ENCODE measurements around the gene CHPT1.

The CHPT1 gene

GRCh38 chr12:101703487-101703886 is 6.0 kb downstream of the CHPT1 start:
- Histone ChIP-seq H3K27me3 (replicated peaks; ENCODE audit: control insufficient read depth, insufficient read depth, low read length) (no peaks in the 10 kb centered on the region), H3K36me3 (ENCODE audit: control insufficient read depth, insufficient read depth, low read length) (no peaks in the 10 kb centered on the region), H3K4me3 (replicated peaks; ENCODE audit: low read depth, low read length) (no peak overlapping the region)
- TF ChIP-seq, protein P1, sequence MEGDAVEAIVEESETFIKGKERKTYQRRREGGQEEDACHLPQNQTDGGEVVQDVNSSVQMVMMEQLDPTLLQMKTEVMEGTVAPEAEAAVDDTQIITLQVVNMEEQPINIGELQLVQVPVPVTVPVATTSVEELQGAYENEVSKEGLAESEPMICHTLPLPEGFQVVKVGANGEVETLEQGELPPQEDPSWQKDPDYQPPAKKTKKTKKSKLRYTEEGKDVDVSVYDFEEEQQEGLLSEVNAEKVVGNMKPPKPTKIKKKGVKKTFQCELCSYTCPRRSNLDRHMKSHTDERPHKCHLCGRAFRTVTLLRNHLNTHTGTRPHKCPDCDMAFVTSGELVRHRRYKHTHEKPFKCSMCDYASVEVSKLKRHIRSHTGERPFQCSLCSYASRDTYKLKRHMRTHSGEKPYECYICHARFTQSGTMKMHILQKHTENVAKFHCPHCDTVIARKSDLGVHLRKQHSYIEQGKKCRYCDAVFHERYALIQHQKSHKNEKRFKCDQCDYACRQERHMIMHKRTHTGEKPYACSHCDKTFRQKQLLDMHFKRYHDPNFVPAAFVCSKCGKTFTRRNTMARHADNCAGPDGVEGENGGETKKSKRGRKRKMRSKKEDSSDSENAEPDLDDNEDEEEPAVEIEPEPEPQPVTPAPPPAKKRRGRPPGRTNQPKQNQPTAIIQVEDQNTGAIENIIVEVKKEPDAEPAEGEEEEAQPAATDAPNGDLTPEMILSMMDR (IDR thresholded peaks at IDR 0.05; ENCODE audit: insufficient read depth, low read length, poor library complexity, severe bottlenecking), result no peak
- no peak for DNase-seq (ENCODE audit: extremely low read depth, insufficient read length)

DNA sequence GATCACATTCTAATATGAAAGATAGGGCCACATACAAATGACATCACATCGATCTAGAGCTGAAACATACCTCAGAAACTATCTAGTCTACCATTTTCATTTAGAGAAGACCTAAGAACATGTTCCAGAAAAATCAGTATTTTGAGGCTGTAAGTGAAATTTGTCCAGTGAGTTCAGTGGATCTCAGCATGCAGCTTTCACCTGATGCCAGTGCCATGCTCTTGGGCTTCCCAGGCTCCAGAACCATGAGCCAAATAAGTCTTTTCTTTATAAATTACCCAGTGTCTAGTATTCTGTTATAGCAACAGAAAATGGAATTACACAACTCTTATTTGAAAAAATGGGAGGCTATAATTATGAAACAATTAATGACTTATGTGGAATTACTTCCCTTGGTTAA is 9.0 kb downstream of the CHPT1 start:
- Histone ChIP-seq H3K27me3 (replicated peaks; ENCODE audit: control insufficient read depth, insufficient read depth, low read length) (no peaks in the 10 kb centered on the region), H3K4me3 (replicated peaks; ENCODE audit: low read depth, low read length) (no peak overlapping the region), H3K36me3 (ENCODE audit: control insufficient read depth, insufficient read depth, low read length) (no peaks in the 10 kb centered on the region)
- TF ChIP-seq, protein P1 (IDR thresholded peaks at IDR 0.05; ENCODE audit: insufficient read depth, low read length, poor library complexity, severe bottlenecking), result no peak
- DNase-seq (ENCODE audit: extremely low read depth, insufficient read length), result no peak

DNA sequence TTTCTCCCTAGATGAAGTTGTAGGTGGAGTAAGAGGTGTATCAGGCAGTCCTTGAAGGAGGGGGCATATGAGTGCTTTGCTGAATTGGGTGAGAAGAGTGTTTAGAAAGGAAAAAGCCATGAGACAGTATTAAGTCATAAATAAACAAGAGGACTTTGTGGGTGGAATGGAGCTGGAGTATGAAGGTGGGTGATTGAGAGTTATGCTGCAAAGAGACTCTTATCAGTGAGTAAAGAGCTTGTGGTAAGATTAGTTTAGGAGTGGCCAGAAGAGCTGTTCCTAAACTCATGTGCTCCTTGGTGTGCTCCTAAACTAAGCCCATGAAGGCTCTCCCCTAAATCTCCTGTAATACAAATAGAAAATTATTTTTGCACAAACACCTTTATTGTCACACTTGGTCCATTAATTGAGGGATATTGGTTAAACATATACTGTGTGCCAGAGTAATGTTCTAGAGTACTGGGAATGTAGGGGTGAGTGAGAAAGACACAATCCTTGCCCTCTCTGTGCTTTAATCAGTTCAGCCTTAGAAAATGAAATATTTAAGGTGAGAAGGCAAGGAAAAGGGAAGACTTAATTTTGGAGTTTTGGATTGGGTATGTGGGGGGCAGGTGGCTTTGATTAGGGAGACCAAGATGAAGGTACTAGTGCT is 9.8 kb downstream of the CHPT1 start:
- TF ChIP-seq, protein P1 (IDR thresholded peaks at IDR 0.05; ENCODE audit: insufficient read depth, low read length, poor library complexity, severe bottlenecking), result no peak
- no peak overlapping the region for H3K4me3 ChIP-seq (replicated peaks; ENCODE audit: low read depth, low read length)
- no peaks in the 10 kb centered on the region for H3K36me3 ChIP-seq (ENCODE audit: control insufficient read depth, insufficient read depth, low read length)
- no peaks in the 10 kb centered on the region for H3K27me3 ChIP-seq (replicated peaks; ENCODE audit: control insufficient read depth, insufficient read depth, low read length)
- DNase-seq (ENCODE audit: extremely low read depth, insufficient read length), result no peak

- Histone ChIP-seq H3K27me3 (replicated peaks; ENCODE audit: control insufficient read depth, insufficient read depth, low read length) (no peaks in the 10 kb centered on the region), H3K4me3 (replicated peaks; ENCODE audit: low read depth, low read length) (no peak overlapping the region), H3K36me3 (ENCODE audit: control insufficient read depth, insufficient read depth, low read length) (no peaks in the 10 kb centered on the region)
- DNase-seq (ENCODE audit: extremely low read depth, insufficient read length), result no peak
- TF ChIP-seq, protein P1 (IDR thresholded peaks at IDR 0.05; ENCODE audit: insufficient read depth, low read length, poor library complexity, severe bottlenecking), result no peak
These were observed 12.8 kb downstream of the CHPT1 start for GRCh38 chr12:101710288-101710687.

- DNase-seq (ENCODE audit: extremely low read depth, insufficient read length), result no peak
- no peaks in the 10 kb centered on the region for H3K36me3 ChIP-seq (ENCODE audit: control insufficient read depth, insufficient read depth, low read length)
- no peak overlapping the region for H3K4me3 ChIP-seq (replicated peaks; ENCODE audit: low read depth, low read length)
- TF ChIP-seq, protein P1 (IDR thresholded peaks at IDR 0.05; ENCODE audit: insufficient read depth, low read length, poor library complexity, severe bottlenecking), result no peak
- no peaks in the 10 kb centered on the region for H3K27me3 ChIP-seq (replicated peaks; ENCODE audit: control insufficient read depth, insufficient read depth, low read length)
These were observed 15.7 kb downstream of the CHPT1 start for GRCh38 chr12:101713059-101713682.
